HG03521 (cell line): ENCODE data around the gene PTBP1.

ENCODE experiments used
- ATAC-seq: cut with Tn5 transposase; IDR thresholded peaks from one replicate; pipeline ENCODE4 v1.9.1; 2021; ENCODE audit warnings: mild to moderate bottlenecking, moderate library complexity; ENCODE audit not compliant: unreplicated experiment

The PTBP1 gene

GRCh38 chr19:796692-797527, at the start of gene PTBP1:
Gene PTBP1 (plus strand): TSS chr19:797452. CDS start chr19:797498, 46 bp downstream.
- ATAC-seq: peak; percentile 80

GRCh38 chr19:748274-748598, 49.0 kb upstream of the PTBP1 start:
- no peak for ATAC-seq

GRCh38 chr19:749811-750210, 47.4 kb upstream of the PTBP1 start:
- no peak for ATAC-seq

- ATAC-seq: no peak
Measured at GRCh38 chr19:750640-751423, 46.4 kb upstream of the PTBP1 start, which contains the start of gene MISP. Gene MISP (plus strand): TSS chr19:751112. CDS start chr19:756947, 5,835 bp downstream.

GRCh38 chr19:751501-752341, 45.5 kb upstream of the PTBP1 start:
- no peak for ATAC-seq

- ATAC-seq: no peak
Measured at GRCh38 chr19:752652-753517, 44.4 kb upstream of the PTBP1 start.

GRCh38 chr19:754530-754929, 42.7 kb upstream of the PTBP1 start:
- ATAC-seq: no peak

GRCh38 chr19:755063-755462, 42.2 kb upstream of the PTBP1 start:
- ATAC-seq: no peak

- no peak for ATAC-seq
Measured at GRCh38 chr19:756236-756635, 41.0 kb upstream of the PTBP1 start.

- ATAC-seq: no peak
Measured at GRCh38 chr19:756821-757688, 40.2 kb upstream of the PTBP1 start.

- ATAC-seq: no peak
Measured at GRCh38 chr19:757811-758668, 39.2 kb upstream of the PTBP1 start.

GRCh38 chr19:763181-763580, 34.1 kb upstream of the PTBP1 start:
- no peak for ATAC-seq

- no peak for ATAC-seq
Measured at GRCh38 chr19:763869-764268, 33.4 kb upstream of the PTBP1 start.

- ATAC-seq: no peak
Measured at GRCh38 chr19:764301-764700, 33.0 kb upstream of the PTBP1 start.

- ATAC-seq: no peak
Measured at GRCh38 chr19:765179-765738, 32.0 kb upstream of the PTBP1 start.

GRCh38 chr19:768424-768823, 28.8 kb upstream of the PTBP1 start:
- no peak for ATAC-seq

GRCh38 chr19:769616-770015, 27.6 kb upstream of the PTBP1 start:
- no peak for ATAC-seq

GRCh38 chr19:771332-771785, 25.9 kb upstream of the PTBP1 start:
- ATAC-seq: no peak
